CD4-positive, alpha-beta T cell treated with Interferon gamma for 1 hour (primary cell): Measurements from ENCODE around the gene SNX14.

Experiments used
- DNase-seq: peaks from one replicate; pipeline ENCODE4 v3.0.0-alpha.2; 2020

Gene SNX14

GRCh38 chr6:85460921-85461797 lies 132.5 kb downstream of the SNX14 start:
- DNase-seq = peak; percentile 18

- no peak for DNase-seq
Measured at GRCh38 chr6:85460154-85460920, 133.3 kb downstream of the SNX14 start.

GRCh38 chr6:85459224-85459901 lies 134.3 kb downstream of the SNX14 start:
- no peak for DNase-seq

- DNase-seq = no peak
Measured at GRCh38 chr6:85458782-85459181, 134.9 kb downstream of the SNX14 start.

- no peak for DNase-seq
Measured at GRCh38 chr6:85458184-85458583, 135.5 kb downstream of the SNX14 start.

- DNase-seq = no peak
Measured at GRCh38 chr6:85456782-85457181, 136.9 kb downstream of the SNX14 start.
